Stimulated activated CD8-positive, alpha-beta memory T cell treated with anti-CD3 and anti-CD28 coated beads, Interleukin-12 subunit alpha, Interleukin-12 subunit beta, amount 100 ng/mL, for 4 hours (primary cell): ENCODE data around the gene RLN2.
"Not testable (repeated sequence)": the region's sequence is repeated elsewhere in the genome, so short reads cannot be mapped to it uniquely, and the experiment has no call there.

Experiments
- DNase-seq: peaks from one replicate; pipeline ENCODE4 v3.0.0-alpha.2; 2020; ENCODE audit warnings: low read depth

RLN2 gene

GRCh38 chr9:5303840-5304795 is at the start of gene RLN2:
TSS of gene RLN2 (minus strand) at chr9:5304716. CDS start at chr9:5304580, 136 bp downstream.
- not testable (repeated sequence) for DNase-seq

GRCh38 chr9:5354184-5354583 is 49.7 kb upstream of the RLN2 start:
- DNase-seq, result no peak

GRCh38 chr9:5352637-5353248 is 48.2 kb upstream of the RLN2 start:
- no peak for DNase-seq

GRCh38 chr9:5338992-5339981 is 34.8 kb upstream of the RLN2 start, which contains the start of gene RLN1:
TSS of gene RLN1 (minus strand) at chr9:5339876. CDS start at chr9:5339746, 130 bp downstream.
- not testable (repeated sequence) for DNase-seq

- DNase-seq, result no peak
Measured at GRCh38 chr9:5336688-5337087, 32.2 kb upstream of the RLN2 start.

GRCh38 chr9:5331276-5331675 is 26.8 kb upstream of the RLN2 start:
- DNase-seq, result not testable (repeated sequence)

- no peak for DNase-seq
Measured at GRCh38 chr9:5326893-5327548, 22.5 kb upstream of the RLN2 start.

GRCh38 chr9:5326187-5326586 is 21.7 kb upstream of the RLN2 start:
- DNase-seq, result no peak

GRCh38 chr9:5321601-5322000 is 17.1 kb upstream of the RLN2 start:
- DNase-seq, result not testable (repeated sequence)

GRCh38 chr9:5321058-5321457 is 16.5 kb upstream of the RLN2 start:
- DNase-seq, result no peak

- not testable (repeated sequence) for DNase-seq
Measured at GRCh38 chr9:5316406-5316805, 11.9 kb upstream of the RLN2 start.

GRCh38 chr9:5315187-5315923 is 10.8 kb upstream of the RLN2 start:
- DNase-seq, result no peak

GRCh38 chr9:5310851-5311250 is 6.3 kb upstream of the RLN2 start:
- no peak for DNase-seq

- DNase-seq, result no peak
Measured at GRCh38 chr9:5305741-5306140, 1.2 kb upstream of the RLN2 start.

GRCh38 chr9:5301544-5301943 is 3.0 kb downstream of the RLN2 start:
- no peak for DNase-seq

- DNase-seq, result no peak
Measured at GRCh38 chr9:5292141-5292540, 12.4 kb downstream of the RLN2 start.

- no peak for DNase-seq
Measured at GRCh38 chr9:5288591-5288990, 15.9 kb downstream of the RLN2 start.

- DNase-seq, result no peak
Measured at GRCh38 chr9:5286262-5286661, 18.3 kb downstream of the RLN2 start.

- no peak for DNase-seq
Measured at GRCh38 chr9:5278486-5278885, 26.0 kb downstream of the RLN2 start.

- DNase-seq, result no peak
Measured at GRCh38 chr9:5274770-5275169, 29.7 kb downstream of the RLN2 start.

- no peak for DNase-seq
Measured at GRCh38 chr9:5269249-5269715, 35.2 kb downstream of the RLN2 start.
